ENCODE data around the gene ARHGEF7. TPM values are rescaled to one million over a fixed set of nuclear protein-coding genes. Genes with fewer than 3 reads are reported as not detected.

The ARHGEF7 gene
- total RNA-seq, 1 experiment from 2014 or later: 47.3 TPM

GRCh38 chr13:111337206-111337605, 222.1 kb downstream of the ARHGEF7 start:
- POLR2A ChIA-PET: no interaction called here
- ATAC-seq: no peak
- no peak overlapping the region for H3K4me3 Mint-ChIP-seq

GRCh38 chr13:111337741-111338140, 222.6 kb downstream of the ARHGEF7 start:
- H3K27me3 Mint-ChIP-seq (ENCODE audit: low read depth): no peaks in the 10 kb centered on the region
- no peaks in the 10 kb centered on the region for H3K4me1 Mint-ChIP-seq
- no peaks in the 10 kb centered on the region for H3K36me3 Mint-ChIP-seq
- TF ChIP-seq TEAD4 (CRISPR knock-in tag; IDR thresholded peaks at IDR 0.05) (no peak), USF2 (CRISPR knock-in tag; IDR thresholded peaks at IDR 0.05) (no peak), USF1 (CRISPR knock-in tag; IDR thresholded peaks at IDR 0.05) (no peak), RORB (CRISPR knock-in tag; IDR thresholded peaks at IDR 0.05) (no peak), TCF7 (CRISPR knock-in tag; IDR thresholded peaks at IDR 0.05; ENCODE audit: low read depth) (no peak), CDX4 (CRISPR knock-in tag; IDR thresholded peaks at IDR 0.05; ENCODE audit: borderline replicate concordance) (no peak), NFATC4 (CRISPR knock-in tag; IDR thresholded peaks at IDR 0.05) (no peak), SP1 (CRISPR knock-in tag; conservative IDR thresholded peaks at IDR 0.05) (no peak), FOXP4 (CRISPR knock-in tag; IDR thresholded peaks at IDR 0.05) (no peak), MXD4 (CRISPR knock-in tag; IDR thresholded peaks at IDR 0.05; ENCODE audit: borderline replicate concordance) (no peak), SOX15 (CRISPR knock-in tag; IDR thresholded peaks at IDR 0.05) (no peak), MLX (CRISPR knock-in tag; IDR thresholded peaks at IDR 0.05) (no peak), ZSCAN18 (CRISPR knock-in tag; IDR thresholded peaks at IDR 0.05) (no peak), ZBTB43 (CRISPR knock-in tag; IDR thresholded peaks at IDR 0.05) (no peak), NFYB (CRISPR knock-in tag; conservative IDR thresholded peaks at IDR 0.05; ENCODE audit: low read depth) (no peak), MAX (CRISPR knock-in tag; IDR thresholded peaks at IDR 0.05) (no peak)
- no peak overlapping the region for H3K4me3 Mint-ChIP-seq
- CTCF ChIA-PET: interaction anchor here (0.6 kb wide), 1 partner anchor 38 kb away, joined by 3 read pairs; no protein-coding TSS in a partner anchor
- DNase-seq (ENCODE audit: low spot score) (no peak), ATAC-seq (no peak)
- POLR2A ChIA-PET: no interaction called here
- peaks cover 7% of the 10 kb centered on the region for H3K9me3 Mint-ChIP-seq
- no peak overlapping the region for H3K27ac Mint-ChIP-seq

More at GRCh38 chr13:111337206-111337605, 222.1 kb downstream of the ARHGEF7 start:
- Mint-ChIP-seq H3K9me3 (peaks cover 7% of the 10 kb centered on the region), H3K27me3 (ENCODE audit: low read depth) (no peaks in the 10 kb centered on the region), H3K4me1 (no peaks in the 10 kb centered on the region), H3K27ac (no peak overlapping the region), H3K36me3 (no peaks in the 10 kb centered on the region)
- CTCF ChIA-PET: no interaction called here
- no peak for TF ChIP-seq IRF2 (CRISPR knock-in tag; IDR thresholded peaks at IDR 0.05; ENCODE audit: borderline replicate concordance, low read depth)
- no peak for DNase-seq (ENCODE audit: low spot score)
